ENCODE data around the gene PRKN.

PRKN gene

DNA sequence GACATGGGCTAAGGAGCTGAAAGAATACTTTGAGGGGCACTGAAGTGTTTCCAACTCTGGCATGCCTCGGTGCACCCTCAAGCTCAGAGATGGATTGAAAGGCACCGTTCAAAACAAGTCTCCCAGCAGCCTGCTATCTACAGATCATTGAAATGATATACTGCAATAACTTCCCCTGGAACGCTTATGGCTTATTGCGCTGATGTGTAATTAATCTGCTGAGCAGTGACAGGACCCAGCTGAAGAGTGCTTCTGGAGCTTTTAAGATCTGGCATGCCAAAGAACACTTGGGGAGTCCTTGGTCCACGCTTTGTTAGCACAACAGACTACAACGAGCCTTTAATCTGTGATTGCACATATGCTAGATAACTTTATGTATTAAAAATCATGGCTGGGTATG is 708.2 kb downstream of the PRKN start:
- DNase-seq, result no peak

DNA sequence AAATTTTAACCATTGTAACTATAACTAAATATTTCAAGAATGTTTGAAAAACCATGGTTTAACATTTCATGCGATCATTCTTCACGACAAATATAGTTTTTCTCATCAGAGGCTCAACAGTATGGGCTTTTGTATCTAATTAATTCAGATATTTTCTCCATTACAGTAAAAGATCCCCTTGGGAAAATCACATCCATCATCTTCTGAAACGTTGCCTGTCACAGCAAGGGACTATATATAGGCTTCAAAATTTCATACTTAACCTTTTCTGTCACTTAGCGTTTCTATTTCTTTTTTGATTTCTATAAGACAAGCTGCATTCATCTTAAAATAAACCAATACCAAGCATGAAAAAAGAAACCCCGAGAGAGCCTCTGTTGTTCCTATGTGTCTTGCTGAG is 710.0 kb downstream of the PRKN start:
- DNase-seq, result no peak

DNA sequence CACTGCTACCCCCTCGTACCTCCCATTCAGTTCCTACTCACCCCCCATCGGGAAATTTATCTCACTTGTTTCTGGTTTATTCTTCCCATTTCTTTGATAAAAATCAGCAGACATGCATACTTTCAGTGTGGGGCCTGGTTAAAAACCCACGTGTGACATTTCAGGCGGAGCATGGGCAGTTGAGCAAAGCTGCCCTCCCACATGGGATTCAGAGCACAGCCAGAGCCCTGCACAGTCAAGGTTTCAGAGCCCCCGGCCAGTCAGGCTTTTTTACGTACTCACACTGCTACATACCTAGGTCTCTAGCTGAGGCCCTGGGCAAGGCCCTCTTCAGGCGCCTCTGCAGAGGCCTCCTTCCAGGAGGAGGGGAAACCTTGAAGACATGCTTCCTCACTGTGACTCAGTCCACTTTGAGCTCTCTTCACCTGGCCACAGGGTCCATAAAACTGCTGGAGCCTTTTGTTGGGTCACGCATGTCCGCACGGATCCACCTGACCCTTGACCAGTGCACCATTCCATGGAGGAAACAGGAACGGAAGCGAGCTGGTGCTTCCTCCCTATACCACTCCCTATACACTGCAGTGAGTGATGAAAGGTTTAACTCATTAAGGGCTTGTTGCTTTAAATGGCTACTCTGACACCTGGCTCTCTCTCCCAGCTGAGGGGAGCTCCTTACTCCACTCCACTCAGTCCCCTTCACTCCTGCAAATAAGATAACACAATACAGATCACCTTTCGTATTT is 713.3 kb downstream of the PRKN start:
- no peak for DNase-seq

DNA sequence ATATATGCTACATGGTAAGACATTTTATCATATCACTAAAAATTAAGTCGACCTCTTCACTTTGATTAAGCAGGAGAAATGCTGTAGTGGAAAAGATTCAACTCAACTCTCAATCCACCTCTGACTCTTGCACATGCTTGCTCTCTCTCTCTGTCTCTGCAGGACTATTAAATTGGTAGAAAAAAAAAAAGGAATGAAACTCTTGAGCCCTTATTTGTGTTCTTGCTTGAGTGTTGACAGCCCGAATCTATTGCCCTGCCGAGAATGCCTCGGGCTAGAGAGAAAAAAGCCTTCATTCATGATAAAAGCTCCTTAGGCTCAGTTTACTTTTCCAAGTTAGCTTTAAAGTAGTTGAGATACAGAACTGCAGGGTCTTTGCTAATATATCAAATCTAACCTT is 722.2 kb downstream of the PRKN start:
- no peak for DNase-seq

DNA sequence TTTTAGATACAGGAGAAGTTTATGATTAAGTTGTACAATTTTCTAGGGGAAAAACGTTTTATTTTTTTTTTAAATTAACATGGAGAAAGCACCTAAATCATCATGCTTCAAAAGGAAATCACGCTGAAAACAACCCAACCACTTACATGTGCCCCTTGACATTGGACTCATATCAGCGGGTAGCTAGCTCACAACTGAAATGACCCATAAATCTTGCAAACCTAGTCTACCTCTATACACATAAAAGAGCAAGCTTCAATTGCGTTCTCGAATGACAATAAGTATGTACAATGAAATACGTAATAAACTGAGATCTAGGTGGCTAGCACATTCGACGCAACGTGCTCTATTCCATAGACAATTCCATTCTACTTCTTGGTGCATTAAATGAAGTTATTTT is 730.8 kb downstream of the PRKN start:
- DNase-seq, result no peak

DNA sequence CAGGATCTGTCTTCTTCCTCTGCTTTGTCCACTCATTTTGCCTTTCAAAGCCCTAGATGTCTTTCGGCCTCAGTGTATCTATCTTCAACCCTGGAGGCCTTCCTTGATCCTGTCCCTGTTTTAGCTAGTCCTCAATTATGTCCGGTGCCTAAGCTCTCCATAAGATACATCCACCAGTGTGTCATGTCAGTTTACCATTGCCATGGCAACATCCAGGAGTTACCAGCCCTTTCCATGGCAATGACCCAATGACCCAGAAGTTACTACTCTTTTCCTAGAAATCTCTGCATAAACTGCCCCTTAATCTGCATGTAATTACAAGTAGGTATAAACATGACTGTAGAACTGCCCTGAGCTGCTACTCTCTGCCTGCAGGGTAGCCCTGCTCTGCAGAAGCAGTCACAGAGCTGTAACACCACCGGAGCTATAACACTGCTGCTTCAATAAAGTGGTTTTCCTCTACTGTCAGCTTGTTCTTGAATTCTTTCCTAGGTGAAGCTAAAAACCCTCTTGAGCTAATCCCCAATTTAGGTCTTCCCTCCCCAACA is 741.6 kb downstream of the PRKN start:
- DNase-seq, result no peak

DNA sequence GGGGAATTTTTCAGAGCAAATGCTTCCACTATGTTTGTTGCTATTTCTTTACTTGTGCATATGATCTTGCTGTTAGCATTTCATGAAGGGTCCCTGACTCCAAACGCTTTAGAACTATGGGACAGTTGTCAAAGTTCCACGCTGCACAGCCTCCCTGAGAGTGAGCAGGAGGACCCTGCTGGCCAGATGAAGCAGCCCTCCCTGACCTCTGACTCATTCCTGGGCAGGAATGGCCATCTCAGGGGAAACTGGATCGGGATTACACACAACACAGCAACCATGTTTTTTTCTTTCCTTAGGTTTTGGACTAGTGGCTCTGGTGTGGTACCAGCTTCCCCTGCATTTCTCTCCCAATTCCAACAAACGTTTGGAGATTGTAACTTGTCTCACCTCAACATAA is 742.9 kb downstream of the PRKN start:
- DNase-seq, result no peak

DNA sequence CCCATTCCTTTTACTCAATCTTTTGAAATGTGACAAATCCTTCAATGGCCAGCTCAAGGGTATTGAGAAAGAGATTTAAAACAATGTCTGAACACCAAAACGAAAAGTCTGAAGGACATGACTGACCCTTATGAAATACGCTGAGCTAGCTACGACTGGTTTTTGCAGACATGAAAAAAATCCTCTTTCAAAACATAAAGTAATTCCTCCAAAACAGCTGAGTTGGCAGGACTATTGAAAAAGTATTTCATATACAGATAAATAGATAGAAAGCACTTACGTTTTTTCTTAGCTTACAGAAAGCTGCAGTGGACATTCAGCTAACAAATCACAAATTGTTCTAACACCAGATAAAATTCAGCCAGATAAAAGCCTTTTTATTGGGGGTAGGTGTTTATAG is 751.0 kb downstream of the PRKN start:
- no peak for DNase-seq

DNA sequence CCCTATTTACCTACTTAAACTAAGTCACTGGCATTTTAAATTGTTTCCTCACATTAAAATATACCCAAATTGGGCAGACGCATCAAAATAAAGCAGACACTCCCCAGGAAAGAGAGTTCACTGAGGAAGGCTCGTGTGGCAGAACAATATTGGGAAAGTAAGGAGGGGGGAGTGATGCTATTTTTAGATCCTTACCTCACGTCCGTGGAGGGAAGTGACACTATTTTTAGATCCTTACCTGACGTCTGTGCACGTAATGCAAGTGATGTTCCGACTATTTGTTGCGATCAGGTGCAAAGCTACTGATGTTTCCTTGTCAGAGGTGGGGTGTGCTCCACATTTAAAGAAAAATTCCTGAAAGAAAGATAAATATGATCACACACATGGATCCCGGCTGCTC is 754.5 kb downstream of the PRKN start:
- no peak for DNase-seq

DNA sequence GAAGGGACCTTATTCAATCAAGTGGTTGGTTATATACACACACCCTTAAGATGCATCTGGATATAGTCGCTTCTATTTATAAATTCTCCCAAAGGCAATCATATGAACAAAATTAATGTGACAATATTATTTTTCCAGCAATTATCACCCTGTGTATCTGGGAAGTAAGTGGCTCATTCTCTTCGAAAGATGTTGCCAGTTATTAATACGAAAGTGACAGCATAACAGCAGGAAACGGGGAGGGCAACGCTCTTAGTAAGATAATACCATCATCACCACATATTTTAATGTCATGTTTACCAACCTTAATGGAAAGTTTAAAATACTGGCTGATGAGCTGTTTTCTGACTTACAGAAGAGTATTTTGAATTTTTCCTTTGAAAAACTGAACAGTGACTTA is 756.5 kb downstream of the PRKN start:
- DNase-seq, result no peak

DNA sequence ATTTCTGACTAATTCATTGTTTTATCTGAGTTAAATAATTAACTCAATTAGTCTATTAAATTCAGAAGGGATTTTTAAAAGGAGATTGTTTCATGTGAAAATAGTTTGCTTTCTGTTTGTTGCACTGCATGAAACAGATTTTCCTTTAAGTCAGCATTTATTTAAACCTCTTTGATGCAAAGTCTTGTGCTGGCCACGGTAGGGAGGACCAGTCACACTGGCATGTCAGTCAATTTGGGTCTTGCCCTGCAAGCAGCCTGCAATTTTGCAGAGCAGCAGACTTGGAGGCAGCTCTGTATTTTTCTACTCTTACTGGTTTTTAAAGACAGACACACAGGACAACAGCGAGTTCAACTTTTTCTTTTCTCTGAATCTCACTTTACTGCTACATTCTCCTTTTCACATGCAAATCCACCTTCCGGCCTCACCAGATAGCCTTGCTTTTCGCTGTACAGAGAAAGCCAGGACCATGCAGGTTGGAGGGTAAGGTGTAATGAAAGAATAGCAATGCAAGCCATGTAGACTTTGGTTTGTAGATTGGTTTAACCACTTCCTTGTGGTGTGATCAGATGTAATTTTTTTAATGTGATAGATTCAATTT is 763.8 kb downstream of the PRKN start:
- no peak for DNase-seq

DNA sequence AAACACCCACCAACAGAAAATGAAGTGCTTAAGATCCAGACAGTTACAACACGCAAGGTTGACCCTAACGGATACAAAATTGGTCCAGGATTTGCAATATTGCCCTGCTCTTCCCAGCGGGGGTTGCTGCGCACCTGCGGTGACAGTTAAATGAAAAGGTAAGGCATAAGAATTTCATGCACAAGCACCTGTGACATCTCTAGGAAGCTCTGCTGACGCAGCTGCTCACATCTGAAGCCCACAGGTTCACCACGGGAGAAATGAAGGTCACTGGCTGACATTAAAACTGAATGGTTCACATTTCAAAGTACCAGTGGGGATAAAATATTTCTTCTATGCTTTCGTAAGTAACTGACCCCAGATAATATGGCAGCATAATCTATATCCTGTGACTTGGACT is 764.4 kb downstream of the PRKN start:
- no peak for DNase-seq

DNA sequence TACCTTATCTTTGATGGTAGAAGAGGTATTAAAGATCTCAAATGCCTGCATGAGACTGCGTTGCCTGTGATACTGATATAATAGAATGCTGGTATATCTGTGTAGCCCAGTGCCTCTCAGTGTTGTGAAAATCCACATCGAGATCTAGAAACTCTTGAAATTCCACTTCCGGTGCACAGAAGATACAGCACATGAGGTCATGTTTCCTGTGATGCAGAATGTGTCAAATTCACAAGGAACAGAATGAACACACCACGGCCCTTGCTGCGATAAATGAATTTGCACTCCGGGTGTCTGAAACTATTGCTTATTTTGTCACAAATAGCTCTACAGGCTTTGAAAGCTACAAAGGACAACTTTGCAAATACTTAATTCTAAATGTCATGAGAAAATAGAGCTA is 765.8 kb downstream of the PRKN start:
- DNase-seq, result no peak

DNA sequence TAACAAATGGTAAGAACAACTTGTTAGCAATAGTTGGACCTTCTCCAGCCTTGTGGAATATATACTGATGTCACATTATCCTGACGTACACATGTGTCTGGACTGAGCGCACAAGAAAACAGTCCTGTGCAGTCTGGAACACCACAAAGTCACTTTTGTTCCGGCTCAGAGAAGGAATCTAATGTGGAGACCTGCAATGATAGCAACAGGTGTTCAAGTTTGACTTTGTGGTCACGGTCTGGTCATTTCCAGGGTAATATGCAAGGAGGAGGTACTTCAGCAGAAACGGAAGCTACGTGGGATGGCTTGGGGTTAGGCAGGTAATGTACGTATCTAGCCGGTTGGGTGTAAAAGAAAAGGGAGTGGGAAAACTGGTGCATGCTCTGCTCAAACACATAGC is 766.5 kb downstream of the PRKN start:
- no peak for DNase-seq

DNA sequence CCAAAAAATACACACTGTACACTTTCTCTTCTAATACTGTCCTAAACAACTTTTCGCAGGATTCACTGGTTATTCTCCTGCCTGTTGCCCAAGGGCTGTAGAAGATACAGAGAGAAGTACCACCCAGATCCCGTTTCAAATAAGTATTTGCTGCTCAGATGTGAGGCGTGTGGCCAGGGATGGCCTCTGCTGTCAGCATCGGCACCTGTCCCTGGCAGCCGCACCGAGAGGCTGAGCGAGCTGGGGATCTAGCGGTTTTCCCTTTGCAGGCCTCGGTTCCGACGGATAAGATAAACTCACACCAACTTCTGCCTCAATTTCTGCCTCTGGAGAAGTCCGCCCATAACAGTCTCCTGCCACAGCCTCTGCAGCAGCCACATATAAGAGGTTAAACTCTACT is 768.5 kb downstream of the PRKN start:
- DNase-seq, result no peak

DNA sequence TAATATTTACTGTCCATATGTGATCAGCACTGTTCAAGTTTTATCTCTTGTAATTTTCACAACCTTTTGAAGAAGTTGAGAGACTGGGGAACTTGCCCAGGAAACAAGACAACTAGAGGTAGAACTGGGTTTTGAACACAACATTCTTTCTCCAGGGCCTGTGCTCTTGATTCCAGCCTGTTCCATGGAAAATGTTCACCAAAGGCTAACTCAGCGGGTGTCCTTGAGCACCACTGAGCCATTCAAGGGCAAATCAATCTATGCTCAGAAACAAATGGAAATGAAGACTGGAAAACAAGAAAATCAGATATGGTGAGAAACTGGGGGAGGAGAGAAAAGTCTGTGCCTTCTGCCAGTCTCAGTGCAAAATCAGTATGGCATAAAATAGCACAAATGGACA is 771.5 kb downstream of the PRKN start:
- DNase-seq, result no peak

DNA sequence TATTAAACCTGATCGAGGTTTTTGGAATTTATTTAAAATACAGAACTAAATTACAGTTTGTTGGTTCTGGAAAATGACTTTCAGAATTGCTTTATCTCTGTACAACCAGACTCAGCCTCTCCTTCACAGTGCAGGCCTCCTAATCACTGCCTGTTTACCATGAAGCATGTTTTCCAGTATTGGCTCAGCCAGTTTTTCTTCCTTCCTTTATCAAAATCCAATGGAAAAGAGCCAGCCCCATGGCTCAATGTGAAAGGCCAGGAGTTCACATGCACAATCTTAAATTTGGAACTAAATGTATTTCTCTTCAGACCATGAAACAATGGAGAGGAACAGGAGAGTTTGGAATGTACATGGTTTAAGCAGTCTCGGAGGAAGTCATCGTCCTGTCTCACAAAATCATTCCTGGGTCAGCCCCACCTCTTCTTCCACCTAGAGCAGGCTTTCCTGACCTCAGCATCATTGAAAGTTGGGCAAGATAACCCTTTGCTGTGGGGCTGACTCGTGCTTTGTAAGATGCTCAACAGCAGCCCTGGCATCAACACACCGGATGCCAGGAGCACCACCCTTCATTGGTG is 772.8 kb downstream of the PRKN start:
- no peak for DNase-seq

DNA sequence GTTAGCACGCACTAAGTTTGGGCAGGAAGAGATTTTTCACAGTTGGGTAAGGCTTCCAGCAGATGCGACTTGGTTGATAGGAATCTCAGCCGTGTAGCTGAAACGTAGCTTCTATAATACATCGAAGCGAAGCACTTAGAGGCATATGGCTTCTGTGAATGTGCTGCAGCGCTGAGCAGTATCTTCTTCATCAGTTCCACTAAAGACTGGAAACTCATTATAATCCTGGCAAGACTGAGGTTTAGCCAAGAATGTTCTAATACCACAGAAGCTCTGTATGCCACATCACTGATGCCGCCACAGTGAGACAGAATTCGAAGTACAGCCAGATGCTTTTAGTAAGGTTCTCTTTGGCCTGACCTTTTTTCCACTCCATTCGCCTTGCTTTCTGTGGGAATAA is 773.5 kb downstream of the PRKN start:
- DNase-seq, result no peak

DNA sequence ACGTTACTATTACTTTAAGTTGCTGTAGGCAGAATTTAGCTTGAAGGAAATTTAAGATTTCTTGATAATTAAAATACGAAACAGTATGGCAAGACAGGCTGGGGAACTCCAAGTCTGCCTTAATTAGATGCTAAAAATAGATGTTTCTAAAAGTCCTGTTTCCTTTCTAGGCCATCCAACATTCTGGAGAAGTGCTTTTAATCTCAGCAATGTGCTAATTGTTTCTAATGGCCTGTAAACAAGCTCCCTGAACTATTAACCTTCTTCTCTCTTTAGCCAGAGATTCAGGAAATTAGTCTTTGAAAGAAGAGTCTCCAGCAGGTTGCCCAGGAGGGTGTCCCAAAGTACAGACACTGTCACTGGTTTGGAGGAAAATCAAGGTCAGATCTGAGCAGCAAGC is 776.4 kb downstream of the PRKN start:
- no peak for DNase-seq

DNA sequence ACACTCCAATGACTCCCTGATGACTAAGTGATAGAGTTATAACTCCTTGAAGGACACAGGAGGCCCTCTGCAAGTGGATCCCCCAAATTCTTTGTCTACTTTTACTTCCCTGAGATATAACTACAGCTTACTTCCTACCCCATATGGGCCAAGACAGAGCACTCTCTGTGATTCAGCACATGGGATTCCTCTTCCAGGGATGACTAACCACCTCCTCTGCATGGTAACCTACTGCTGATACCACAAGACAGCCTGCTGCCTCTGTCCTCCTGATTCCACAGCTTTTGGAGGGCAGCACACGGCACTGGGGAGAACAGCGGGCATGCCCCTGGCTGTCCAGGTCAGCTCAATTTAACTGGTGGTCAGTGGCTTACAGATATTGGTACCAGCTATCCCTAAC is 778.0 kb downstream of the PRKN start:
- no peak for DNase-seq

DNA sequence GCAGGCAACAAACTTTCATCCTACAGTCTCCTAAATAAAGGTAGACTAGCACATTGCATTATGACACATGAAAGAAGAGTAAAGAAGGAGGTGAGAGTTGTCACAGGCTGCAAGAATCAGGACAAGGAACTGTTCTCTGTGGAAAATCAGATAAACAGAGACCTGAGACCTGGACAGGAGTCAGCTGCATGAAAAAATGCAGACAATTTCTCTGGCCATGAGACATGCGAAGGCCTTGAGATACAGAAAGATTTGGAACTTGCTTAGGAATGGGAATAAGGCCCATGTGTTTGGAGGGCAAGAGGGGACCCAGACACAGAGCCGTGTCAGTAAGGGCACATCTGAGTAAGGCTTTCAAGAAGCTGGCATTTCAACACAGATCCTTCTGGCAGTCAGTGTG is 779.1 kb downstream of the PRKN start:
- DNase-seq, result no peak

DNA sequence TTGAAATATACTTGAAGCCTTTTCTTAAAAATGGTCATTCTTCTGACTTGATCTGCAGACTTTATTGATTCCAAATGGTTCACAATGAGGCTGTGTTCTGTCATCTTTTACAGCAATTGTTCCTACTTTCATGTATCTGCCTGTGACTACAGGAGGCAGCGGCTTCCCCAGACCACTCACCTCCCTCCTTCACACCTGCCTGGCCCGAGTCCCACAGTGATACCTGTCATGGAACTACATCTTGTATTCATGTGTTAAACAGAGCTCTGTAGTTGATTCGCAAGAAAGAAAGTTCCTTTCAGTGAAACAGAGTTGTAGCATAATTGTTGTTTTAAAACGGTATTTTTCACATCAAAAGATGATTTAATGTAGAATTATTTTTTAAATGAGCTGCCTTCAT is 780.2 kb downstream of the PRKN start:
- no peak for DNase-seq

DNA sequence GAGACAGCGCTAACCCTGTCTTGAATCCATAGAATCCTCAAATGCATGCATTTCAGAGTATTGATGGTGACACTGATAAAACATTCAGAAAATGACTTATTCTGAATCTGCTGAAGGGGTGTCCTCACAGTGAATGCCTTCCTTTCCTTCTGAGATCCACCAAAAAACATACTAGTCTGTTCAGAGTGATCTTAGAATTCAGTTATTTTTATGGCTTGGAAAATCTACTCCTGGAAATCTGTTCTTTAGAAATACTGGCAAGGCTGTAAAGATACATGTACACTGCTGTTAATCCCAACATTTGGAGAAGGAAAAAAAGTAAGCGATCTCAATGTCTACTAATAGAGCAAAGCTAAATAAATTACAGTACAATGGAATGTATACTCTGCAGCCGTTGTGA is 781.1 kb downstream of the PRKN start:
- DNase-seq, result no peak

DNA sequence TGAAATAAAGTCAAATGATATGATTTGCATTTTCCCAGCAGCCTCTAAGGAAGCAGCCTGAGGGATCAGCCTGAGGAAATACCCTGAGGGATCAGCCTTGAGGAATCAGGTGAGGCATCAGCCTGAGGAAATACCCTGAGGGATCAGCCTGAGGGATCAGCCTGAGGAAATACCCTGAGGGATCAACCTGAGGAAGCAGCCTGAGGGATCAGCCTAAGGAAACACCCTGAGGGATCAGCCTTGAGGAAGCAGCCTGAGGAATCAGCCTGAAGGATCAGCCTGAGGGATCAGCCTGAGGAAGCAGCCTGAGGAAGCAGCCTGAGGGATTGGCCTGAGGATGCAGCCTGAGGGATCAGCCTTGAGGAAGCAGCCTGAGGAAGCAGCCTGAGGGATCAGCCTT is 784.0 kb downstream of the PRKN start:
- no peak for DNase-seq

DNA sequence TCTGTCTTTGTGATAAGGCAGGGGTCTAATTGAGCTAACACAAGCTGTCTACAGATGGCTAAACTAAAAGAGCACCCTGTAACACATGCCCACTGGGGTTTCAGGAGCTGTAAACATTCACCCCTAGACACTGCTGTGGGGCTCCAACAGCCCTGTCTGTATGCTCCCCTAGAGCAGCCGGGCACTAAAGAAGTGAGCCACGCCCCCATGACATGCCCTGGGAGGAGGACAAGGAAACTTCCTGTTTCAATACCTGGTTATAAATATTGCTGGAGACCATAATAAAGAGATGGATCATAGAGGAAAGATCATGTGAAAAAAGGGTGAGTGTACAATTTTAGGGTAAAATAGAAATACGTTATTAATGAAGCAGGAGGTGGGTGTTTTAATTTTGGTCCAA is 786.0 kb downstream of the PRKN start:
- DNase-seq, result no peak
